Retina (tissue), 1 donor: ENCODE data around the gene SERPINA3.
"Not testable (repeated sequence)": the region's sequence is repeated elsewhere in the genome, so short reads cannot be mapped to it uniquely, and the experiment has no call there.

ENCODE experiments used
- DNase-seq: peaks from one replicate; pipeline ENCODE4 v3.0.0-alpha.2; 2016

The SERPINA3 gene

GRCh38 chr14:94584591-94585280 lies 27.5 kb upstream of the SERPINA3 start:
- DNase-seq = no peak

GRCh38 chr14:94586635-94587034 lies 25.6 kb upstream of the SERPINA3 start:
- DNase-seq = no peak

GRCh38 chr14:94588311-94588710 lies 23.9 kb upstream of the SERPINA3 start:
- DNase-seq = no peak

DNA sequence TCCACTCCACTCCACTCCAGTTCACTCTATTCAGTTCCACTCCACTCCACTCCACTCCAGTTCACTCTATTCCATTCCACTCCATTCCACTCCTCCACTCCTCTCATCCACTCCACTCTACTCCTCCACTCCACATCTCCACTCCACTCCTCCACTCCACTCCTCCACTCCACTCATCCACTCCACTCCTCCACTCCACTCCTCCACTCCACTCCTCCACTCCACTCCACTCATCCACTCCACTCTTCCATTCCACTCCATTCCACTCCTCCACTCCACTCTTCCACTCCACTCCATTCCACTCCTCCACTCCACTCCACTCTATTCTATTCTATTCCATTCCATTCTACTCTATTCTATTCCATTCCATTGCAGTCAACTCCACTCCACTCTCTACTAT lies 21.1 kb upstream of the SERPINA3 start:
- DNase-seq = no peak

DNA sequence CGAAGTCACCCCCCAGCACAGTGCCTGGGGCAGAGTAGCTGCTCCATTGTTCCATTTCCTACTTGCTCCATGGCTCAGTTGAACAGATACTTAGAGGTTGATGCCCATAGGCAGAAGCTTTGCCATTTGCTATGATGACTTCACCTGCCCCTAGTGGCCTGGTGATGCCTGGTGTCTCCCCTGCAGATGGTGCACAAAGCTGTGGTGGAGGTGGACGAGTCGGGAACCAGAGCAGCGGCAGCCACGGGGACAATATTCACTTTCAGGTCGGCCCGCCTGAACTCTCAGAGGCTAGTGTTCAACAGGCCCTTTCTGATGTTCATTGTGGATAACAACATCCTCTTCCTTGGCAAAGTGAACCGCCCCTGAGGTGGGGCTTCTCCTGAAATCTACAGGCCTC lies 20.3 kb upstream of the SERPINA3 start:
- DNase-seq = no peak

GRCh38 chr14:94592457-94592856 lies 19.7 kb upstream of the SERPINA3 start:
- no peak for DNase-seq

DNA sequence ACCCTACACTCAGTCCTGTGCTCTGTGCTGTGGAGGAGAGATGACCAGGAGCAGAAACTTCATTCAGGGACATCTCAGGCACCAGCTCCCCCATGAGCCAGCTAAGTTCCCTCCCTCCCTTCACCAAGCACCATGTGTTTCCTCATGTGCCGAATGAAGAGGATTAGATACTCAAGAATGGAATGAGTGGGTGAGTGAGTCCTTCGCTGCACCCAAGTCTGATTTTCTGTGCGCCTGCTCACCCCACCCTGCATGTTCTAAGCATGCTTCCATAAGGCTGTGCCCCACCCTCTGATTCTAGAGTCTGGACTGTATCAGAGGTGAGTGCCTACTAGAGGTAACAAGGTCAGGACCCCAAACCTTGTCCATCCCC lies 18.8 kb upstream of the SERPINA3 start:
- DNase-seq = no peak

DNA sequence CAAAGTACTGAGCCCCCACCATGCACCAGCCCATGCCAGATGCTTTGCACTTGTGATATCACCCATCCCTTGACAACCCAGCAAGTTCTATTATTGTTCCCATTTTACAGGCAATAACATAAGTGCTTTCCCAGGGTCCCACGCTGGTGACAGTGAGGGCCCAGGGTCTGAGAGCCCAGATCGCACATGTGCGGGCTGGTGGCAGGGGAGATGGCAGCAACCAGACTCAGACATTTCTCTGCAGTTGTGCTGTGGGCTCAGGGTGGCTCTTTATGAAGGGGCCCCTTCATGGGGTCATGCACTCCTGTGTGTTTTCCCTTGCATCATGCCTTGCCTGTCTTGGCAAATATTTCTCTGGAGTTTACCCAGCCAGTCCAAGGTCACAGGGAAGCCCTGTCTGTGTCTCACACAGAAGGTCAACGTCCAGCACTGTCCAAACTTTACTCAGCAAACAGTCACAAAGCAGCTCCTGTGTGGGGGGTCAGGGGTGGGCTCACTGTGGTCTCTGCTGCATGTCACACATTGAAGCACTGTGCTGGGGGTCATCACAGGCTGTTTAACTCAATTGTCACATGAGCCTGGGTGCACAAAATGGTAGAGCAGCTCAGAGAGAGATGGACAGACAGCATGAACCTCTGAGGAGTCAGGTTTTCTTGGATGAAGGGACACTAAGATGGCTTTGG lies 18.3 kb upstream of the SERPINA3 start:
- DNase-seq = no peak

DNA sequence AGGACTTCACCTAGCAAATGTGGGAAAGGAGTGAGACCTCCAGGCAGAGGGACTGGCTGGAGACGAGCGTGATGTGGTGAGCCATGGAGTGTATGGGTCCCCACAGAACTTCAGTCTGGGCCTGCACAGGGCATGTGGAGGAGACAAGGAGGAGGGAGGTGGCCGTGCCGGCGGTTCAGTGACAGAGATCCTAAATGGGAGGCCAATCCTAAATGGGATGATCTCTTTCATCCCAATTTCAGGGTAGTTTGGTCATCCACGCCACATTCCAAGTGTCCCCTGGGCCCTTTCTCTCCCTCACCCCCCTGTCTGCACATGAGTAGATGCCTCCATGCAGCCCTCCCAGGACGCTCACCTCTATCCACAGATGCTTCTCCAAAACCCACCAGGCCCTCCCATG lies 17.8 kb upstream of the SERPINA3 start:
- DNase-seq = no peak

DNA sequence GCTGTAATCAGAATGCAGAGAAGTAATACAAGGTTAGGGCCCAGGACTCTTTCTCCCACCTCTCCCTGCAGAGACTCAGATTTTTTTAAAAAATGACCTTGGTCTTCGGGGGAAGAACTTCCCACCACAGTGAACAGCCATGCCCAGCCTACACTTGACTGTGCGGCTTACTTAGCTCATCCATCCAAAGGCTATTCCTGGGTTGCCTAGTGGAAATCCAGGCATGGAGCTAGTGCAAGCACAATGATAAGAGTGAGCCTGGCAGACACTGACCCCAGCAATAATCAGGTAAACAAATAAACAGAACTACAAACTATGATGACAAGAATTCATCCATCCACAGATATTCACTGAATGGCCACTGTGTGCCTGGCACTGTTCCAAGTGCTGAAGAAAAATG lies 16.3 kb upstream of the SERPINA3 start:
- DNase-seq = no peak

- DNase-seq = no peak
These were observed 15.8 kb upstream of the SERPINA3 start for GRCh38 chr14:94596361-94596760.

DNA sequence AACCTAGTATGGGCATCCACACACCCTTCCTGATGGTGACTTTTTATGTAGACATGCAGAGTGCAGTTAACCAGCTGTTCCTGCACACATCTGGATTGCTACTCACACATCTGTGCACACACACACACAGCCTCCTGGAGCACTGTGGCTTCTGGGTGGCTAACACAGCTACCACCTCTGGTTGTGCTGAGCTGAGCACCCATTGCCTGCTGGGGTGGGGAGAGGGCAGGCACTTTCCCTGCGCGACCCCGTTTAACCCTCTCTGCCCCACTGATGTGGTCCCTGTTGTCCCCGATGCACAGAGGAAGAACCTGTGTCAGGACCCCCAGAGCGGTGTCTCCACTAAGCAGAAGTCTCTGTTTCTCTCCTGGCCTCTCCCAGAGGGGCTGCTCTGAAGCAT lies 14.4 kb upstream of the SERPINA3 start:
- no peak for DNase-seq

DNA sequence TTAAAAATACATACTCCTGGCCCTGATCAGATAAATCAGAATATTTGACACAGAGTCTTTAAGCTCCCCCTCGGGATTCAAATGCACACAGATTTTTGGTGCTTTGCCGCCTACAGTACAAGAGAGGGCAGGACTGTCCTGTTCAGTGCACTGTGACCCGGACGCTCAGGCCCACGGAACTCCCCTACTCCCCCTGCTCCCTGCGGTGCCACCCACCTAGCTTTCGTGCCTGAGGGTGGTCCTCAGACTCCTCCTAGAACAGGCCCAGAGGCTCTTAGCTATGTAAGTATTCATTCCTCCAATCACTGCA lies 13.7 kb upstream of the SERPINA3 start:
- no peak for DNase-seq

GRCh38 chr14:94598816-94599655 lies 13.2 kb upstream of the SERPINA3 start:
- DNase-seq = peak; percentile 34

- no peak for DNase-seq
These were observed 12.6 kb upstream of the SERPINA3 start for GRCh38 chr14:94599656-94600004.

DNA sequence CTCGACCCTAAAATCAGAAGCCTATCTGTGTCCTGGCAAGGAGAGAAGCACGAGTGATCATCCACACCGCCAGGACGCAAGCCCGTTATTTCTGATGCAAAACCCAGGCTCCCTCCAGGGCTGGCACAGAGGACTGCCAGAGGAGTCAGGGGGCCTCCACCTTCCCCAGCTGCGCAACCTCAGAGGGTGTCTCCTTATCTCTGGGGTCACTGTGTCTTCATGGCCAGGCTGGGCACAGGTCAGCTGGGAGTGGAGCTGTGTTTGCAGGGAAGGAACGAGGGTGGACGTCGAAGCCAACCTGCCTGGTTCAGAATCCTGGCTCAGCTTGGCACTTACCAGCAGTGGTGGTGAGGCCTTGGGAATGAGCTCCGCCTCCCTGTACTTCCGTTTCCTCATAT lies 12.0 kb upstream of the SERPINA3 start:
- no peak for DNase-seq

DNA sequence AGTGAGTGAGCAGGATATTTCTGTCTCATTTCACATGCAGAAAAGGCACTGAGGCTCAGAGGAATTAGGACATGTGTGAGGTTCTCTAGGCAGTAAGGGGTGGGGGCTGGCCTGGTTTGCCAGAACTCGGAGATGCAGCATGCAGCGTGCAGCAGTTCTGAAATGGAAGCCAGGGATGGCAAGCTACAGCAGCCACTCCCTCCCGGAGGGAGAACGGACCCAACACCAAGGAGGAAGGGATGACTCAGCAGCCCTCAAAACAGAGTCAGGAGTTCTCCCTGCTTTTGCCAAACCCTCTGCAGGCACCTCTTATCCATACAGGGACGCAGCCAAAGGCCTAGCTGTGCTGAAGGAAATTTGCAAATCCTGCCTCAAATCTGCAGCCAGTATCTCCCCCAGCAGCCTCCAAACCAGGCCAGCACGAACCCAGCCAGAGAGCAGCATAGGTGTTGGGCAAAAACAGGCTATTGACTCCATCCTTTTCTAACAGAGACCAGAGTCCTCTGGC lies 10.3 kb upstream of the SERPINA3 start:
- no peak for DNase-seq

DNA sequence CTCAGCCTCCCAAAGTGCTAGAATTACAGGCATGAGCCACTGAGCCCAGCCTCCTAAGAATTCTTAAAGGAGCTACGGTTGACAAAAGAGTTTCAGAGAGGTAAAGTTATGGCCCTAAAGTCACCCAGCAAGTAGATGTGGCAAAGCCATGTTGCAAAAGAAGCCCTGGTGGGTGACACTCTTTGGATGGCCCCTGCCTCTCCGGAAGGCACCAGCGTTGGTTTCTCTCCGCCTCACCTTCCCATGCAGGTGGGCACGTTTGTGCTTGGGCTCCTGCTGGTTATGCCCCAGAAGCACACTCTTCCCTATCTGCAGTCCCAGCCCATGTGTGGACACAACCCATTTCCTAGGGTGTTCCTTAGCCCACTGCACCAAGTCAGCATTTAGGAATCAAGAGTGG lies 9.5 kb upstream of the SERPINA3 start:
- no peak for DNase-seq

GRCh38 chr14:94605361-94605760 lies 6.8 kb upstream of the SERPINA3 start:
- no peak for DNase-seq

DNA sequence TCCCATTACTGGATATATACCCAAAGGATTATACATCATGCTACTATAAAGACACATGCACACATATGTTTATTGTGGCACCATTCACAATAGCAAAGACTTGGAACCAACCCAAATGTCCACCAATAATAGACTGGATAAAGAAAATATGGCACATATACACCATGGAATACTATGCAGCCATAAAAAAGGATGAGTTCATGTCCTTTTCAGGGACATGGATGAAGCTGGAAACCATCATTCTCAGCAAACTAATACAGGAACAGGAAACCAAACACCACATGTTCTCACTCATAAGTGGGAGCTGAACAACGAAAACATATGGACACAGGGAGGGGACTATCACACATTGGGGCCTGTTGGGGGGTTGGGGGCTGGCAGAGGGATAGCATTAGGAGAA lies 3.2 kb upstream of the SERPINA3 start:
- DNase-seq = not testable (repeated sequence)

DNA sequence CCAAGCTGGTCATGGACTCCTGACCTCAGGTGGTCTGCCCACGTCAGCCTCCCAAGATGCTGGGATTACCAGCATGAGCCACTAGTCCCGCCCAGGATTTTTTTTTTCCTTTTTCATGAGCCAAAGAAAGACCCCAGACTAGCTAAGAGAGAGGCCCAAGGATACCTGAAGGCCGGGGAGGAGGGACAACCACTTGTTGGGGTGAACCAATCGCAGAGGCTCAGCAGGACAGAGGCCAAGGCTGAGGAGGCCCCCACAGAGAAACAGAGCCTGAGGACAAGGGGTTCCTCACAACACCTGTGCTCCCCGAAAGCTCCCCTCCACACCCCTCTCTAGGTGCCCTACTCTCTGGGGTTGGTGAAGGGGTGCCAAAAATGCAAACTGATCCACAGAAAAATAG lies 1.0 kb upstream of the SERPINA3 start:
- DNase-seq = no peak

GRCh38 chr14:94612580-94613554 lies 676 bp downstream of the SERPINA3 start:
- DNase-seq = no peak
